Thyroid gland (tissue), 4 donors: ENCODE data around the gene FYN.

ENCODE experiments used
- CTCF ChIP-seq, 6 experiments: fragments of 200-600 bp in 3 of 6; fragments of 450-650 bp in 3 of 6; sonication (generic) in 3 of 6; IDR thresholded peaks; one replicate each; pipeline ENCODE4 v1.5.1; 2016 to 2019; ENCODE audit warnings: antibody characterized with exemption in 6 of 6, mild to moderate bottlenecking in 2 of 6, inconsistent platforms in 1 of 6, moderate library complexity in 1 of 6
- POLR2A ChIP-seq, 2 donors: fragments of 450-650 bp; IDR thresholded peaks; one replicate each; pipeline ENCODE4 v1.6.1; 2017; ENCODE audit warnings: antibody characterized with exemption in 2 of 2, mild to moderate bottlenecking in 2 of 2, moderate library complexity in 1 of 2

GRCh38 chr6:111720931-111721496 is 152.2 kb downstream of the FYN start:
- TF ChIP-seq POLR2A (IDR thresholded peaks at IDR 0.05) (no peak), CTCF (IDR thresholded peaks at IDR 0.05) (no peak)
